DND-41 (cell line): ENCODE data around the gene EFTUD2.

Source experiments
- ATAC-seq: fragments of 200-7000 bp; cut with Tn5 transposase; 3 replicates; pipeline ENCODE4 v1.9.1; 2021; ENCODE audit warnings: low read depth; ENCODE audit not compliant: insufficient read depth
- DNase-seq: peaks from one replicate; pipeline ENCODE4 v3.0.0-alpha.2; 2020
- H2AFZ ChIP-seq: 2 replicates; pipeline ENCODE4 v1.6.0; 2012; ENCODE audit warnings: low read depth, low read length
- H3K27ac ChIP-seq: 2 replicates; pipeline ENCODE4 v1.5.1; 2012; ENCODE audit warnings: low read length, inconsistent platforms
- H3K27me3 ChIP-seq: fragments of 200-600 bp; sonication (generic); 2 replicates; pipeline ENCODE4 v1.6.0; 2012; ENCODE audit warnings: low read length, mild to moderate bottlenecking, inconsistent platforms; ENCODE audit not compliant: insufficient read depth, poor library complexity
- H3K36me3 ChIP-seq: 2 replicates; pipeline ENCODE4 v1.5.1; 2012; ENCODE audit warnings: low read length, inconsistent platforms; ENCODE audit not compliant: insufficient read depth
- H3K4me1 ChIP-seq: 2 replicates; pipeline ENCODE4 v1.5.1; 2012; ENCODE audit warnings: mild to moderate bottlenecking, low read length; ENCODE audit not compliant: insufficient read depth
- H3K4me2 ChIP-seq: 2 replicates; pipeline ENCODE4 v1.6.0; 2012; ENCODE audit warnings: mild to moderate bottlenecking, moderate library complexity, low read length, inconsistent platforms; ENCODE audit not compliant: insufficient read depth
- H3K4me3 ChIP-seq, 2 experiments: fragments of 200-600 bp in 1 of 2; shearing (Covaris generic) in 1 of 2; 2 replicates each; pipeline ENCODE4 v1.5.1; 2012 to 2016; ENCODE audit warnings: inconsistent platforms in 2 of 2, low read length in 2 of 2, mild to moderate bottlenecking in 2 of 2, low read depth in 1 of 2, moderate library complexity in 1 of 2
- H3K79me2 ChIP-seq: 2 replicates; pipeline ENCODE4 v1.6.0; 2012; ENCODE audit warnings: low read length, inconsistent platforms; ENCODE audit not compliant: insufficient read depth
- H3K9ac ChIP-seq: 2 replicates; pipeline ENCODE4 v1.6.0; 2012; ENCODE audit warnings: low read depth, mild to moderate bottlenecking, inconsistent platforms, low read length, moderate library complexity
- H3K9me3 ChIP-seq: 2 replicates; pipeline ENCODE4 v1.5.1; 2012; ENCODE audit warnings: low read length, moderate library complexity, mild to moderate bottlenecking, inconsistent platforms; ENCODE audit not compliant: insufficient read depth, severe bottlenecking
- H4K20me1 ChIP-seq: 2 replicates; pipeline ENCODE4 v1.6.0; 2012; ENCODE audit warnings: low read length; ENCODE audit not compliant: insufficient read depth
- CTCF ChIP-seq: IDR thresholded peaks from 2 replicates; pipeline ENCODE4 v1.5.1; 2012; ENCODE audit warnings: borderline replicate concordance, low read length, moderate library complexity, mild to moderate bottlenecking; ENCODE audit not compliant: poor library complexity, severe bottlenecking; ENCODE audit errors: extremely low read depth
- EZH2 ChIP-seq: IDR thresholded peaks from 3 replicates; pipeline ENCODE4 v1.6.1; 2012; ENCODE audit warnings: borderline replicate concordance, low read depth, mild to moderate bottlenecking, moderate library complexity, low read length, inconsistent platforms; ENCODE audit not compliant: severe bottlenecking

Gene EFTUD2

GRCh38 chr17:44922136-44922535 is 22.9 kb upstream of the EFTUD2 start:
- DNase-seq (no peak), ATAC-seq (no peak)
- peaks cover 15% of the 10 kb centered on the region for H3K36me3 ChIP-seq
- H3K9ac ChIP-seq: no peak overlapping the region
- no peak overlapping the region for H3K27ac ChIP-seq
- H3K4me1 ChIP-seq: no peaks in the 10 kb centered on the region
- H3K4me3 ChIP-seq: no peak overlapping the region
- TF ChIP-seq CTCF (no peak), EZH2 (no peak)
- no peak overlapping the region for H2AFZ ChIP-seq
- no peaks in the 10 kb centered on the region for H3K9me3 ChIP-seq
- peaks cover 15% of the 10 kb centered on the region for H4K20me1 ChIP-seq
- H3K4me2 ChIP-seq: no peak overlapping the region
- H3K27me3 ChIP-seq: peaks cover 8% of the 10 kb centered on the region
- no peaks in the 10 kb centered on the region for H3K79me2 ChIP-seq

GRCh38 chr17:44921122-44921882 is 22.1 kb upstream of the EFTUD2 start:
- H3K27ac ChIP-seq: no peak overlapping the region
- ATAC-seq: no peak
- H3K4me2 ChIP-seq: no peak overlapping the region
- no peaks in the 10 kb centered on the region for H3K79me2 ChIP-seq
- peaks cover 11% of the 10 kb centered on the region for H4K20me1 ChIP-seq
- H3K27me3 ChIP-seq: peaks cover 8% of the 10 kb centered on the region
- H3K4me1 ChIP-seq: no peaks in the 10 kb centered on the region
- H3K9ac ChIP-seq: no peak overlapping the region
- DNase-seq: no peak
- no peaks in the 10 kb centered on the region for H3K9me3 ChIP-seq
- TF ChIP-seq CTCF (no peak), EZH2 (no peak)
- peaks cover 7% of the 10 kb centered on the region for H3K36me3 ChIP-seq
- H2AFZ ChIP-seq: no peak overlapping the region
- no peak overlapping the region for H3K4me3 ChIP-seq

GRCh38 chr17:44920565-44920940 is 21.3 kb upstream of the EFTUD2 start:
- TF ChIP-seq CTCF: no peak
- TF ChIP-seq EZH2: no peak
- no peak for DNase-seq
- Histone ChIP-seq H3K4me1 (no peaks in the 10 kb centered on the region), H3K4me3 (no peak overlapping the region), H3K27ac (no peak overlapping the region), H4K20me1 (peaks cover 4% of the 10 kb centered on the region), H3K9me3 (no peaks in the 10 kb centered on the region), H3K27me3 (peaks cover 8% of the 10 kb centered on the region), H3K36me3 (no peaks in the 10 kb centered on the region; the same call in 1 of the 2 replicates), H3K4me2 (no peak overlapping the region), H3K9ac (no peak overlapping the region), H2AFZ (no peak overlapping the region), H3K79me2 (no peaks in the 10 kb centered on the region)
- ATAC-seq: no peak
